Caco-2 (cell line): ENCODE results near the gene HOMER2. TPM values are rescaled to one million over a fixed set of nuclear protein-coding genes. Genes with fewer than 3 reads are reported as not detected.

Experiments used
- BruUV-seq: library from RNA; stranded (reverse); fragments of 400-500 nt; replicated peaks from 2 replicates; lab custom pipeline; 2021; lab: Mats Ljungman, UMichigan
- CTCF ChIA-PET: fragments of 300-600 bp; sonication (Branson Sonifier 250); formaldehyde crosslinking; loops from one replicate; lab custom pipeline; 2022; ENCODE audit warnings: antibody characterized with exemption; lab: Charles Lee
- POLR2A ChIA-PET: fragments of 300-600 bp; sonication (Branson Sonifier 250); formaldehyde crosslinking; loops from one replicate; lab custom pipeline; 2022; ENCODE audit warnings: antibody characterized with exemption; lab: Charles Lee
- DNase-seq, 2 experiments: peaks; one replicate each; pipeline versions ENCODE4 v3.0.0 to v3.0.0-alpha.2; 2020 to 2022
- H3K27me3 ChIP-seq: replicated peaks from 2 replicates; pipeline ENCODE4 v1.6.0; 2011; ENCODE audit warnings: low read length; ENCODE audit not compliant: control insufficient read depth, insufficient read depth
- H3K36me3 ChIP-seq: 2 replicates; pipeline ENCODE4 v1.5.1; 2011; ENCODE audit warnings: low read length; ENCODE audit not compliant: control insufficient read depth, insufficient read depth
- H3K4me1 ChIP-seq: fragments of 250-450 bp; sonication (Bioruptor Pico); 2 replicates; pipeline ENCODE4 v1.5.1; 2020; ENCODE audit warnings: mild to moderate bottlenecking
- H3K4me3 ChIP-seq: 2 replicates; pipeline ENCODE4 v1.5.1; 2011; ENCODE audit warnings: low read depth, mild to moderate bottlenecking, control low read depth, low read length
- H3K9me3 ChIP-seq: fragments of 250-450 bp; sonication (Bioruptor Pico); 2 replicates; pipeline ENCODE4 v1.5.1; 2020; ENCODE audit warnings: mild to moderate bottlenecking, moderate library complexity
- H3K27ac Mint-ChIP-seq: one replicate; pipeline ENCODE4 v1.8.0; 2022; ENCODE audit warnings: mixed read lengths; ENCODE audit not compliant: unreplicated experiment
- H3K27me3 Mint-ChIP-seq: one replicate; pipeline ENCODE4 v1.8.0; 2022; ENCODE audit warnings: mixed read lengths; ENCODE audit not compliant: insufficient read depth, unreplicated experiment
- H3K36me3 Mint-ChIP-seq: one replicate; pipeline ENCODE4 v1.8.0; 2022; ENCODE audit warnings: mild to moderate bottlenecking, mixed read lengths; ENCODE audit not compliant: insufficient read depth, unreplicated experiment
- H3K4me1 Mint-ChIP-seq: one replicate; pipeline ENCODE4 v1.8.0; 2022; ENCODE audit warnings: low read depth, mixed read lengths; ENCODE audit not compliant: unreplicated experiment
- H3K4me3 Mint-ChIP-seq: one replicate; pipeline ENCODE4 v1.8.0; 2022; ENCODE audit warnings: mild to moderate bottlenecking, moderate library complexity, mixed read lengths; ENCODE audit not compliant: unreplicated experiment
- H3K9me3 Mint-ChIP-seq: one replicate; pipeline ENCODE4 v1.8.0; 2022; ENCODE audit warnings: mixed read lengths; ENCODE audit not compliant: unreplicated experiment
- CTCF ChIP-seq, 2 experiments: fragments of 200-600 bp in 1 of 2; IDR thresholded peaks; 1 replicate in 1 of 2; 2 replicates in 1 of 2; pipeline versions ENCODE4 v1.5.1 to v1.8.0; 2011 to 2022; ENCODE audit warnings: antibody characterized with exemption in 1 of 2, control low read depth in 1 of 2, inconsistent platforms in 1 of 2, low read depth in 1 of 2, low read length in 1 of 2, mild to moderate bottlenecking in 1 of 2, moderate library complexity in 1 of 2; ENCODE audit not compliant: insufficient read depth in 1 of 2, severe bottlenecking in 1 of 2, unreplicated experiment in 1 of 2
- intact Hi-C: fragments of 100-400 bp; cut with micrococcal nuclease; formaldehyde crosslinking; loops from one replicate; pipeline ENCODE4 v1.10.0; 2022; ENCODE audit not compliant: unreplicated experiment
- total RNA-seq: library from RNA; stranded (reverse); gene quantifications from 2 replicates; pipeline ENCODE4 v1.2.3, GENCODE V29; 2022

HOMER2 gene
- total RNA-seq, 1 experiment from 2014 or later: 5.5 TPM

GRCh38 chr15:82945326-82945725 lies 7.2 kb downstream of the HOMER2 start:
- ChIA-PET POLR2A (no interaction called here), CTCF (no interaction called here)
- no peak for DNase-seq
- TF ChIP-seq CTCF (IDR thresholded peaks at IDR 0.05; ENCODE audit: insufficient read depth in 1 of 2, low read depth in 1 of 2, low read length in 1 of 2, severe bottlenecking in 1 of 2, unreplicated experiment in 1 of 2): no peak
- Histone ChIP-seq H3K36me3 (no peaks in the 10 kb centered on the region), H3K9me3 (no peaks in the 10 kb centered on the region), H3K4me1 (no peaks in the 10 kb centered on the region), H3K27me3 (no peaks in the 10 kb centered on the region), H3K4me3 (no peak overlapping the region)
- no peaks in the 10 kb centered on the region for H3K4me1 Mint-ChIP-seq
- intact Hi-C loops: no loop called here
- H3K4me3 Mint-ChIP-seq: no peak overlapping the region
- H3K27me3 Mint-ChIP-seq: peaks cover 16% of the 10 kb centered on the region
- no peaks in the 10 kb centered on the region for H3K36me3 Mint-ChIP-seq
- no TSS peak for BruUV-seq
- H3K9me3 Mint-ChIP-seq: no peaks in the 10 kb centered on the region
- no peak overlapping the region for H3K27ac Mint-ChIP-seq

- Mint-ChIP-seq H3K27ac (no peak overlapping the region), H3K4me3 (no peak overlapping the region), H3K9me3 (no peaks in the 10 kb centered on the region), H3K4me1 (no peaks in the 10 kb centered on the region), H3K36me3 (no peaks in the 10 kb centered on the region), H3K27me3 (peaks cover 16% of the 10 kb centered on the region)
- no peak for TF ChIP-seq CTCF (IDR thresholded peaks at IDR 0.05; ENCODE audit: insufficient read depth in 1 of 2, low read depth in 1 of 2, low read length in 1 of 2, severe bottlenecking in 1 of 2, unreplicated experiment in 1 of 2)
- Histone ChIP-seq H3K27me3 (no peaks in the 10 kb centered on the region), H3K36me3 (no peaks in the 10 kb centered on the region), H3K4me1 (no peaks in the 10 kb centered on the region), H3K4me3 (no peak overlapping the region), H3K9me3 (no peaks in the 10 kb centered on the region)
- DNase-seq: no peak
- intact Hi-C loops: no loop called here
- ChIA-PET POLR2A (no interaction called here), CTCF (no interaction called here)
- BruUV-seq: no TSS peak
Observed at GRCh38 chr15:82944821-82945220, 7.7 kb downstream of the HOMER2 start.

GRCh38 chr15:82944056-82944455 lies 8.5 kb downstream of the HOMER2 start:
- no peaks in the 10 kb centered on the region for H3K27me3 ChIP-seq
- CTCF ChIA-PET: no interaction called here
- Mint-ChIP-seq H3K36me3 (no peaks in the 10 kb centered on the region), H3K27me3 (peaks cover 16% of the 10 kb centered on the region), H3K4me1 (no peaks in the 10 kb centered on the region), H3K27ac (no peak overlapping the region), H3K9me3 (no peaks in the 10 kb centered on the region), H3K4me3 (no peak overlapping the region)
- POLR2A ChIA-PET: no interaction called here
- intact Hi-C loops: no loop called here
- no peaks in the 10 kb centered on the region for H3K9me3 ChIP-seq
- H3K36me3 ChIP-seq: no peaks in the 10 kb centered on the region
- no peaks in the 10 kb centered on the region for H3K4me1 ChIP-seq
- no peak for TF ChIP-seq CTCF (IDR thresholded peaks at IDR 0.05; ENCODE audit: insufficient read depth in 1 of 2, low read depth in 1 of 2, low read length in 1 of 2, severe bottlenecking in 1 of 2, unreplicated experiment in 1 of 2)
- DNase-seq: no peak
- BruUV-seq: no TSS peak
- H3K4me3 ChIP-seq: no peak overlapping the region
